SK-N-SH (cell line): ENCODE data around the gene RAB3B. TPM values are rescaled to one million over a fixed set of nuclear protein-coding genes. Genes with fewer than 3 reads are reported as not detected.
"Not testable (repeated sequence)": the region's sequence is repeated elsewhere in the genome, so short reads cannot be mapped to it uniquely, and the experiment has no call there.

Experiments
- CTCF ChIA-PET: fragments of 300-600, 350-600 bp; formaldehyde crosslinking; extraction: SDS; loops from one replicate; lab custom pipeline; 2021; lab: Yijun Ruan, JAX
- POLR2A ChIA-PET: fragments of 350-600 bp; sonication (Branson Sonifier 250); formaldehyde crosslinking; extraction: SDS; loops from one replicate; lab custom pipeline; 2020; ENCODE audit warnings: antibody characterized with exemption, inconsistent platforms; lab: Yijun Ruan, JAX
- DNase-seq: peaks from one replicate; pipeline ENCODE4 v3.0.0; 2012
- H2AFZ ChIP-seq: fragments of 200-600 bp; sonication (generic); 2 replicates; pipeline ENCODE4 v1.8.1; 2016; ENCODE audit warnings: antibody characterized with exemption, mild to moderate bottlenecking, low read depth
- H3F3A ChIP-seq: fragments of 200-600 bp; sonication (generic); replicated peaks from 2 replicates; pipeline ENCODE3; 2016; ENCODE audit warnings: antibody characterized with exemption, mild to moderate bottlenecking; ENCODE audit not compliant: insufficient read depth
- H3K27ac ChIP-seq, 2 experiments: fragments of 200-500 bp in 1 of 2; fragments of 200-600 bp in 1 of 2; sonication (Bioruptor generic) in 1 of 2; sonication (generic), shearing (Covaris generic) in 1 of 2; 2 replicates each; pipeline versions ENCODE4 v1.5.1 to v1.6.1; 2014 to 2016; ENCODE audit warnings: low read depth in 2 of 2, inconsistent platforms in 1 of 2, low read length in 1 of 2, mild to moderate bottlenecking in 1 of 2, mixed read lengths in 1 of 2
- H3K27me3 ChIP-seq: fragments of 200-600 bp; sonication (generic), shearing (Covaris generic); 2 replicates; pipeline ENCODE4 v1.6.1; 2016; ENCODE audit warnings: mixed run types; ENCODE audit not compliant: insufficient read depth
- H3K36me3 ChIP-seq, 2 experiments: fragments of 200-500 bp in 1 of 2; fragments of 200-600 bp in 1 of 2; sonication (Bioruptor generic) in 1 of 2; sonication (generic) in 1 of 2; replicated peaks in 1 of 2; 2 replicates each; pipeline versions ENCODE3 to v1.5.1; 2014 to 2016; ENCODE audit warnings: low read length in 1 of 2, mild to moderate bottlenecking in 1 of 2; ENCODE audit not compliant: insufficient read depth in 2 of 2, control insufficient read depth in 1 of 2
- H3K4me1 ChIP-seq, 2 experiments: fragments of 200-500 bp in 1 of 2; fragments of 200-600 bp in 1 of 2; sonication (Bioruptor generic) in 1 of 2; sonication (generic), shearing (Covaris generic) in 1 of 2; 2 replicates each; pipeline versions ENCODE4 v1.5.1 to v1.6.1; 2014 to 2016; ENCODE audit warnings: low read depth in 1 of 2, low read length in 1 of 2, mixed run types in 1 of 2; ENCODE audit not compliant: insufficient read depth in 2 of 2, control insufficient read depth in 1 of 2
- H3K4me2 ChIP-seq: fragments of 200-600 bp; sonication (generic), shearing (Covaris generic); 2 replicates; pipeline ENCODE4 v1.6.1; 2017; ENCODE audit warnings: mixed run types
- H3K4me3 ChIP-seq, 2 experiments: fragments of 200-500 bp in 1 of 2; fragments of 200-600 bp in 1 of 2; sonication (Bioruptor generic) in 1 of 2; sonication (generic), shearing (Covaris generic) in 1 of 2; 2 replicates each; pipeline versions ENCODE4 v1.5.1 to v1.8.1; 2014 to 2016; ENCODE audit warnings: low read depth in 2 of 2, inconsistent platforms in 1 of 2, low read length in 1 of 2, mild to moderate bottlenecking in 1 of 2, mixed read lengths in 1 of 2, moderate library complexity in 1 of 2
- H3K79me2 ChIP-seq: fragments of 200-600 bp; sonication (generic); 2 replicates; pipeline ENCODE4 v1.8.1; 2017; ENCODE audit warnings: mild to moderate bottlenecking; ENCODE audit not compliant: insufficient read depth
- H3K9ac ChIP-seq: fragments of 200-600 bp; sonication (generic); 2 replicates; pipeline ENCODE4 v1.6.1; 2017; ENCODE audit warnings: mixed run types
- H3K9me2 ChIP-seq: fragments of 200-600 bp; sonication (generic); 2 replicates; pipeline ENCODE4 v1.6.1; 2017; ENCODE audit warnings: mixed run types
- H3K9me3 ChIP-seq: fragments of 200-600 bp; sonication (generic); 2 replicates; pipeline ENCODE4 v1.6.1; 2017; ENCODE audit warnings: mixed run types, mild to moderate bottlenecking, moderate library complexity
- H4K20me1 ChIP-seq: fragments of 200-600 bp; sonication (generic); 2 replicates; pipeline ENCODE4 v1.6.1; 2017; ENCODE audit warnings: mild to moderate bottlenecking, mixed run types; ENCODE audit not compliant: insufficient read depth
- ELF1 ChIP-seq: IDR thresholded peaks from 2 replicates; pipeline ENCODE4 v1.4.0; 2012
- FOSL2 ChIP-seq: IDR thresholded peaks from 2 replicates; pipeline ENCODE4 v1.4.0; 2012; ENCODE audit warnings: low read depth, mild to moderate bottlenecking, moderate library complexity, borderline replicate concordance
- FOXM1 ChIP-seq: IDR thresholded peaks from 2 replicates; pipeline ENCODE4 v1.4.0; 2012; ENCODE audit warnings: low read depth, mild to moderate bottlenecking
- GABPA ChIP-seq: IDR thresholded peaks from 2 replicates; pipeline ENCODE4 v1.4.0; 2012; ENCODE audit warnings: low read depth, mild to moderate bottlenecking
- JUND ChIP-seq: IDR thresholded peaks from 2 replicates; pipeline ENCODE4 v1.4.0; 2012
- MXI1 ChIP-seq: IDR thresholded peaks from 2 replicates; pipeline ENCODE4 v1.6.1; 2012; ENCODE audit warnings: mild to moderate bottlenecking, low read depth, low read length, improper control_type of control experiment
- NRF1 ChIP-seq: IDR thresholded peaks from 2 replicates; pipeline ENCODE4 v1.6.1; 2012; ENCODE audit warnings: low read depth, mild to moderate bottlenecking, low read length
- PBX3 ChIP-seq: IDR thresholded peaks from 2 replicates; pipeline ENCODE4; 2012
- POLR2AphosphoS5 ChIP-seq: IDR thresholded peaks from 2 replicates; pipeline ENCODE4 v1.6.1; 2012; ENCODE audit warnings: low read depth, low read length
- RAD21 ChIP-seq: IDR thresholded peaks from 2 replicates; pipeline ENCODE4 v1.6.1; 2012; ENCODE audit warnings: mild to moderate bottlenecking, low read length
- RXRA ChIP-seq: IDR thresholded peaks from 2 replicates; pipeline ENCODE4 v1.4.0; 2012; ENCODE audit warnings: low read depth, mild to moderate bottlenecking, borderline replicate concordance
- SIN3A ChIP-seq: IDR thresholded peaks from 2 replicates; pipeline ENCODE4 v1.6.1; 2012; ENCODE audit warnings: low read depth, mild to moderate bottlenecking, low read length, moderate library complexity, borderline replicate concordance
- SMC3 ChIP-seq: IDR thresholded peaks from 2 replicates; pipeline ENCODE4 v1.6.1; 2012; ENCODE audit warnings: low read depth, low read length, improper control_type of control experiment
- TAF1 ChIP-seq: IDR thresholded peaks from 2 replicates; pipeline ENCODE4 v1.6.1; 2012; ENCODE audit warnings: low read depth, mild to moderate bottlenecking, low read length, moderate library complexity, borderline replicate concordance
- TCF12 ChIP-seq: IDR thresholded peaks from 2 replicates; pipeline ENCODE4 v1.4.0; 2012
- TEAD4 ChIP-seq: IDR thresholded peaks from 2 replicates; pipeline ENCODE4 v1.4.0; 2012; ENCODE audit warnings: mild to moderate bottlenecking, borderline replicate concordance; ENCODE audit not compliant: insufficient read depth
- USF2 ChIP-seq: fragments of 150-350 bp; IDR thresholded peaks from 2 replicates; pipeline ENCODE4 v1.6.1; 2017; ENCODE audit warnings: antibody characterized with exemption, low read length, low read depth, borderline replicate concordance
- YY1 ChIP-seq: IDR thresholded peaks from 2 replicates; pipeline ENCODE4 v1.4.0; 2012; ENCODE audit warnings: low read depth, mild to moderate bottlenecking
- WGBS: methylation state at CpG from one replicate; pipeline ENCODE4 v1.1.6; 2017; ENCODE audit warnings: low lambda C conversion rate; 5-methylcytosine and 5-hydroxymethylcytosine counted together
- polyA plus RNA-seq, 3 experiments: library from polyadenylated mRNA; depleted of rRNA; stranded (reverse); fragments of >200 nt; gene quantifications; 2 replicates each; pipeline ENCODE4 v1.2.3, GENCODE V29; 2012
- TF ChIP-seq, protein P1 (sequence below): IDR thresholded peaks from 2 replicates; pipeline ENCODE4 v1.4.0; 2012; ENCODE audit warnings: low read depth
- TF ChIP-seq, protein P2 (sequence below): IDR thresholded peaks from 2 replicates; pipeline ENCODE4 v1.6.1; 2012; ENCODE audit warnings: mild to moderate bottlenecking, low read depth, low read length, moderate library complexity

Gene RAB3B
- polyA plus RNA-seq, 1 of the 3 experiments (the other 2 are of a cell fraction), result 10.2 TPM

DNA sequence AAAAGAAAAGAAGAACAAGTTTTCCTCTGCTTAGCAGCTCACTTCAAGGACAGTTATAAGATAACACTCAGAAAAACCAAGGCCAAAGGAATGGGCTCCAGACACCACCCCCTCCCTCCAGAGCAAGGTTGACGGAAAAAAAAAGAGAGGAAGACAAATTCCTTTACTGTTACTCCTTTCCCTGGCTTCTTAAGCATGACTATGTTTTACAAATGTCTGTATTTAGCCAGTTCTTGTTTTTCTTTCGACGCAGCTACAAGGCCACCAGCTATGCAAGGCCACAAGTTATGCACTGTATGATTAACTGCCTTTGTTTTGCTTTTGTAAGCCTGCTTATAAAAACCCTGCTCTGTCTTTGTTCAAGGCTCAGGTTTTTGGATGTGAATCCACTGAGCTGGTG, 15.0 kb upstream of the RAB3B start:
- H3K36me3 ChIP-seq, H3K9me2 ChIP-seq, DNase-seq, POLR2A ChIA-PET, H3K79me2 ChIP-seq, H3K4me3 ChIP-seq, H3K9me3 ChIP-seq, H3K27me3 ChIP-seq, H4K20me1 ChIP-seq: not testable (repeated sequence)
- Histone ChIP-seq H2AFZ (peak overlapping the region; percentile 82), H3F3A (peaks cover 14% of the 10 kb centered on the region), H3K9ac (peak overlapping the region; percentile 40; the same call in 1 of the 2 replicates), H3K4me2 (peak overlapping the region; percentile 36; the same call in 1 of the 2 replicates), H3K27ac (peak overlapping the region in 1 of 2 experiments; percentile 87; a peak in 2 of 4 replicates), H3K4me1 (peaks cover 0 to 21% of the 10 kb centered on the region in 2 experiments; a peak in 1 of 4 replicates)
- 12% methylated on average over 3 of the region's 3 CpGs for WGBS
- TF ChIP-seq PBX3, result peak; percentile 56
- peak; percentile 10; the same call in 1 of the 2 replicates for TF ChIP-seq JUND
- peak; percentile 49 for TF ChIP-seq TCF12
- CTCF ChIA-PET, result interaction anchor here (1.1 to 3.2 kb wide), 3 partner anchors 100 to 202 kb away, joined by 3 to 30 read pairs (median 3); no protein-coding TSS in a partner anchor

- Histone ChIP-seq H4K20me1 (no peaks in the 10 kb centered on the region), H3K27ac (no peak overlapping the region), H2AFZ (no peak overlapping the region), H3K9me2 (no peaks in the 10 kb centered on the region), H3F3A (peaks cover 14% of the 10 kb centered on the region), H3K4me1 (peaks cover 0 to 21% of the 10 kb centered on the region in 2 experiments; a peak in 1 of 4 replicates), H3K9me3 (no peaks in the 10 kb centered on the region), H3K79me2 (no peaks in the 10 kb centered on the region), H3K36me3 (no peaks in the 10 kb centered on the region), H3K9ac (no peak overlapping the region), H3K4me3 (no peak overlapping the region), H3K4me2 (no peak overlapping the region), H3K27me3 (no peaks in the 10 kb centered on the region)
- TF ChIP-seq NRF1, result no peak
- TF ChIP-seq RAD21, result no peak
- TF ChIP-seq, protein P1, sequence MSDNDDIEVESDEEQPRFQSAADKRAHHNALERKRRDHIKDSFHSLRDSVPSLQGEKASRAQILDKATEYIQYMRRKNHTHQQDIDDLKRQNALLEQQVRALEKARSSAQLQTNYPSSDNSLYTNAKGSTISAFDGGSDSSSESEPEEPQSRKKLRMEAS, result no peak
- TF ChIP-seq TAF1, result no peak
- no peak for TF ChIP-seq POLR2AphosphoS5
- TF ChIP-seq, protein P2, sequence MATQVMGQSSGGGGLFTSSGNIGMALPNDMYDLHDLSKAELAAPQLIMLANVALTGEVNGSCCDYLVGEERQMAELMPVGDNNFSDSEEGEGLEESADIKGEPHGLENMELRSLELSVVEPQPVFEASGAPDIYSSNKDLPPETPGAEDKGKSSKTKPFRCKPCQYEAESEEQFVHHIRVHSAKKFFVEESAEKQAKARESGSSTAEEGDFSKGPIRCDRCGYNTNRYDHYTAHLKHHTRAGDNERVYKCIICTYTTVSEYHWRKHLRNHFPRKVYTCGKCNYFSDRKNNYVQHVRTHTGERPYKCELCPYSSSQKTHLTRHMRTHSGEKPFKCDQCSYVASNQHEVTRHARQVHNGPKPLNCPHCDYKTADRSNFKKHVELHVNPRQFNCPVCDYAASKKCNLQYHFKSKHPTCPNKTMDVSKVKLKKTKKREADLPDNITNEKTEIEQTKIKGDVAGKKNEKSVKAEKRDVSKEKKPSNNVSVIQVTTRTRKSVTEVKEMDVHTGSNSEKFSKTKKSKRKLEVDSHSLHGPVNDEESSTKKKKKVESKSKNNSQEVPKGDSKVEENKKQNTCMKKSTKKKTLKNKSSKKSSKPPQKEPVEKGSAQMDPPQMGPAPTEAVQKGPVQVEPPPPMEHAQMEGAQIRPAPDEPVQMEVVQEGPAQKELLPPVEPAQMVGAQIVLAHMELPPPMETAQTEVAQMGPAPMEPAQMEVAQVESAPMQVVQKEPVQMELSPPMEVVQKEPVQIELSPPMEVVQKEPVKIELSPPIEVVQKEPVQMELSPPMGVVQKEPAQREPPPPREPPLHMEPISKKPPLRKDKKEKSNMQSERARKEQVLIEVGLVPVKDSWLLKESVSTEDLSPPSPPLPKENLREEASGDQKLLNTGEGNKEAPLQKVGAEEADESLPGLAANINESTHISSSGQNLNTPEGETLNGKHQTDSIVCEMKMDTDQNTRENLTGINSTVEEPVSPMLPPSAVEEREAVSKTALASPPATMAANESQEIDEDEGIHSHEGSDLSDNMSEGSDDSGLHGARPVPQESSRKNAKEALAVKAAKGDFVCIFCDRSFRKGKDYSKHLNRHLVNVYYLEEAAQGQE, result no peak
- no peak for TF ChIP-seq PBX3
- TF ChIP-seq GABPA, result no peak
- no peak for TF ChIP-seq TEAD4
- TF ChIP-seq MXI1, result no peak
- no peak for TF ChIP-seq YY1
- no peak for TF ChIP-seq ELF1
- TF ChIP-seq FOSL2, result no peak
- no peak for TF ChIP-seq SMC3
- TF ChIP-seq FOXM1, result no peak
- no peak for TF ChIP-seq RXRA
- no peak for TF ChIP-seq SIN3A
- TF ChIP-seq USF2, result no peak
- WGBS, result 55% methylated on average over 4 of the region's 4 CpGs
- DNase-seq, result no peak
- CTCF ChIA-PET, result interaction anchor here (0.6 to 3.2 kb wide), 3 partner anchors 12 to 107 kb away, joined by 3 to 30 read pairs (median 4); no protein-coding TSS in a partner anchor
- POLR2A ChIA-PET, result no interaction called here
These were observed 13.4 kb upstream of the RAB3B start for GRCh38 chr1:52003877-52004276.
